IMR-90 (cell line): ENCODE measurements around the gene USPL1. TPM values are rescaled to one million over a fixed set of nuclear protein-coding genes. Genes with fewer than 3 reads are reported as not detected.

Experiments
- ATAC-seq: fragments of 200-7000 bp; cut with Tn5 transposase; 2 replicates; pipeline ENCODE4 v1.9.1; 2020; ENCODE audit warnings: low read depth, mild to moderate bottlenecking, moderate library complexity
- BruUV-seq: library from RNA; stranded (reverse); fragments of 400-500 nt; replicated peaks from 2 replicates; lab custom pipeline; 2021; lab: Mats Ljungman, UMichigan
- CTCF ChIA-PET: fragments of 300-600 bp; formaldehyde crosslinking; extraction: SDS; loops from one replicate; lab custom pipeline; 2021; ENCODE audit warnings: antibody characterized with exemption; lab: Yijun Ruan, JAX
- POLR2A ChIA-PET: fragments of 300-600 bp; sonication (Branson Sonifier 250); formaldehyde crosslinking; loops from one replicate; lab custom pipeline; 2022; ENCODE audit warnings: antibody characterized with exemption; ENCODE audit not compliant: unreplicated experiment; lab: Charles Lee
- DNase-seq: peaks from one replicate; pipeline ENCODE4 v3.0.0; 2013
- H2AFZ ChIP-seq: replicated peaks from 2 replicates; pipeline ENCODE3; 2013; ENCODE audit warnings: low read length, mild to moderate bottlenecking; ENCODE audit not compliant: poor library complexity
- H2AK5ac ChIP-seq: 2 replicates; pipeline ENCODE4 v1.6.1; 2013; ENCODE audit warnings: low read depth, low read length, inconsistent platforms
- H2AK9ac ChIP-seq: replicated peaks from 2 replicates; pipeline ENCODE3; 2013; ENCODE audit warnings: mild to moderate bottlenecking, low read depth, low read length, moderate library complexity; ENCODE audit not compliant: poor library complexity
- H2BK120ac ChIP-seq: 2 replicates; pipeline ENCODE4 v1.6.1; 2013; ENCODE audit warnings: low read depth, low read length, inconsistent platforms
- H2BK15ac ChIP-seq: 3 replicates; pipeline ENCODE4 v1.6.1; 2013; ENCODE audit warnings: low read depth, low read length, inconsistent platforms
- H2BK20ac ChIP-seq: 2 replicates; pipeline ENCODE4 v1.6.1; 2013; ENCODE audit warnings: low read depth, mild to moderate bottlenecking, inconsistent platforms, low read length, moderate library complexity
- H2BK5ac ChIP-seq: 2 replicates; pipeline ENCODE4 v1.6.1; 2013; ENCODE audit warnings: mild to moderate bottlenecking, low read depth, low read length, inconsistent platforms; ENCODE audit not compliant: poor library complexity, severe bottlenecking
- H3K14ac ChIP-seq: replicated peaks from 2 replicates; pipeline ENCODE4 v1.6.1; 2013; ENCODE audit warnings: low read depth, low read length, inconsistent platforms
- H3K18ac ChIP-seq: 2 replicates; pipeline ENCODE4 v1.6.1; 2013; ENCODE audit warnings: low read depth, low read length, control low read depth
- H3K23ac ChIP-seq: 2 replicates; pipeline ENCODE4 v1.6.1; 2013; ENCODE audit warnings: low read depth, low read length, inconsistent platforms
- H3K27ac ChIP-seq: 2 replicates; pipeline ENCODE4 v1.5.1; 2013; ENCODE audit warnings: mild to moderate bottlenecking, control low read depth, low read length; ENCODE audit not compliant: insufficient read depth
- H3K27me3 ChIP-seq: 2 replicates; pipeline ENCODE4 v1.6.1; 2013; ENCODE audit warnings: low read length; ENCODE audit not compliant: control insufficient read depth, insufficient read depth
- H3K36me3 ChIP-seq: 2 replicates; pipeline ENCODE4 v1.6.1; 2013; ENCODE audit warnings: low read length, mixed read lengths; ENCODE audit not compliant: control insufficient read depth, insufficient read depth
- H3K4ac ChIP-seq: 2 replicates; pipeline ENCODE4 v1.6.1; 2013; ENCODE audit warnings: low read depth, low read length, inconsistent platforms
- H3K4me1 ChIP-seq: 2 replicates; pipeline ENCODE4 v1.6.1; 2013; ENCODE audit warnings: low read length, mixed read lengths; ENCODE audit not compliant: control insufficient read depth, insufficient read depth
- H3K4me2 ChIP-seq: 2 replicates; pipeline ENCODE4 v1.6.1; 2013; ENCODE audit warnings: low read depth, mild to moderate bottlenecking, control low read depth, low read length, moderate library complexity
- H3K4me3 ChIP-seq: 2 replicates; pipeline ENCODE4 v1.5.1; 2013; ENCODE audit warnings: low read depth, mild to moderate bottlenecking, control low read depth, low read length, moderate library complexity; ENCODE audit not compliant: insufficient read depth
- H3K56ac ChIP-seq: 2 replicates; pipeline ENCODE4 v1.6.1; 2013; ENCODE audit warnings: low read length, inconsistent platforms; ENCODE audit not compliant: insufficient read depth; ENCODE audit errors: extremely low read depth
- H3K79me1 ChIP-seq, 2 experiments: 2 replicates each; pipeline ENCODE4 v1.6.1; 2013; ENCODE audit warnings: low read length in 2 of 2, inconsistent platforms in 1 of 2, low read depth in 1 of 2
- H3K9ac ChIP-seq: 2 replicates; pipeline ENCODE4 v1.6.1; 2013; ENCODE audit warnings: low read depth, low read length, control low read depth
- H3K9me1 ChIP-seq: 2 replicates; pipeline ENCODE4 v1.6.1; 2013; ENCODE audit warnings: low read length, inconsistent platforms; ENCODE audit not compliant: insufficient read depth
- H3K9me3 ChIP-seq: 2 replicates; pipeline ENCODE4 v1.6.1; 2013; ENCODE audit warnings: low read length; ENCODE audit not compliant: control insufficient read depth, insufficient read depth
- H4K20me1 ChIP-seq: 2 replicates; pipeline ENCODE4 v1.6.1; 2013; ENCODE audit warnings: low read length, inconsistent platforms; ENCODE audit not compliant: insufficient read depth
- H4K5ac ChIP-seq: 2 replicates; pipeline ENCODE4 v1.6.1; 2013; ENCODE audit warnings: mild to moderate bottlenecking, low read depth, low read length, control low read depth
- H4K8ac ChIP-seq, 2 experiments: 2 replicates each; pipeline ENCODE4 v1.6.1; 2013; ENCODE audit warnings: low read depth in 2 of 2, low read length in 2 of 2, control low read depth in 1 of 2, inconsistent platforms in 1 of 2
- H4K91ac ChIP-seq: 2 replicates; pipeline ENCODE4 v1.6.1; 2013; ENCODE audit warnings: low read depth, low read length, inconsistent platforms; ENCODE audit not compliant: insufficient read depth
- FOS ChIP-seq: fragments of 150-350 bp; IDR thresholded peaks from 2 replicates; pipeline ENCODE4 v1.6.1; 2016; ENCODE audit warnings: low read depth, low read length
- MXI1 ChIP-seq: IDR thresholded peaks from 2 replicates; pipeline ENCODE4 v1.6.1; 2012; ENCODE audit warnings: low read depth, mild to moderate bottlenecking, low read length, moderate library complexity, borderline replicate concordance
- NFE2L2 ChIP-seq: fragments of 150-350 bp; IDR thresholded peaks from 2 replicates; pipeline ENCODE4 v1.6.1; 2016; ENCODE audit warnings: low read depth, mild to moderate bottlenecking, low read length
- POLR2A ChIP-seq: IDR thresholded peaks from 2 replicates; pipeline ENCODE4 v1.6.1; 2012; ENCODE audit warnings: mild to moderate bottlenecking, low read depth, low read length
- RAD21 ChIP-seq: IDR thresholded peaks from 2 replicates; pipeline ENCODE4 v1.6.1; 2012; ENCODE audit warnings: low read length, improper control_type of control experiment
- RFX5 ChIP-seq: IDR thresholded peaks from 2 replicates; pipeline ENCODE4 v1.8.0; 2012; ENCODE audit warnings: low read depth, mild to moderate bottlenecking, low read length, moderate library complexity
- WGBS, 2 experiments: methylation state at CpG; one replicate each; pipeline versions ENCODE4 v1.1.5 to v1.1.7; 2013; ENCODE audit warnings: missing lambda C conversion rate in 2 of 2; ENCODE audit not compliant: insufficient read length in 1 of 2; ENCODE audit errors: extremely low coverage in 2 of 2; 5-methylcytosine and 5-hydroxymethylcytosine counted together
- dilution Hi-C: fragments of 300-500 bp; cut with HindIII; formaldehyde crosslinking; loops from one replicate; pipeline ENCODE4 v1.14.3; 2018; ENCODE audit warnings: low sequenced_read_pairs; ENCODE audit not compliant: unreplicated experiment
- in situ Hi-C: fragments of 300-500 bp; cut with MboI; formaldehyde crosslinking; loops from 3 replicates; pipeline ENCODE4 v1.14.3; 2019; ENCODE audit warnings: low sequenced_read_pairs, inconsistent platforms, mixed read lengths
- intact Hi-C: fragments of 100-400 bp; cut with micrococcal nuclease; formaldehyde crosslinking; loops from 2 replicates; pipeline ENCODE4 v1.10.0; 2022
- polyA plus RNA-seq, 3 experiments: library from polyadenylated mRNA; depleted of rRNA; stranded (reverse); fragments of >200 nt; gene quantifications; 2 replicates each; pipeline ENCODE4 v1.2.3, GENCODE V29; 2012; ENCODE audit warnings: low replicate concordance in 1 of 3
- total RNA-seq: library from RNA; depleted of rRNA; stranded (reverse); fragments of >200 nt; gene quantifications from 2 replicates; pipeline ENCODE4 v1.2.3, GENCODE V29; 2012
- TF ChIP-seq, protein P1 (sequence below): fragments of 150-350 bp; IDR thresholded peaks from 2 replicates; pipeline ENCODE4 v1.6.1; 2016; ENCODE audit warnings: low read depth, mild to moderate bottlenecking, low read length, moderate library complexity, borderline replicate concordance

USPL1 gene
- total and polyA plus RNA-seq, 2 of the 4 experiments (the other 2 are of a cell fraction) = 12.1 to 15.4 TPM

DNA sequence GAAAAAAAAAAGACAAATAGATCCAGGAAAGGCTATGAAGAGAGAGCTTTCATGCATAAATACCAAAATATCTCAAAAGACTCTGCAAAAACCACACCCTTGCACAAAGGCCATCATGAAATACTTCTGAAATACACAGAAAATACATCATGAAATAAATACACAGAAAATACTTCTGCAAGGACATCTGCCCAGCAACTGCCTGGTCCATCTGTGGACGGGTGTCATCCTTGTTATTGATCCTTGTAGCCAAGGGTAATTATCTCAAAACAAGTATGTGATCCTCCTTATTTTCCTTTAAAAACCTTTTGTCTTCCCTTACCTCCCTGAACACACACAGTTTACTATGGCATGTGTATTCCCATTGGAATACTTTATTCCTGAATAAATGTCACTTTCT, 6.9 kb downstream of the USPL1 start:
- no peak overlapping the region for H2AFZ ChIP-seq
- H4K91ac ChIP-seq = no peak overlapping the region
- H3K79me1 ChIP-seq = peaks cover 32 to 52% of the 10 kb centered on the region in 2 experiments
- H3K4ac ChIP-seq = no peak overlapping the region
- no peak overlapping the region for H4K5ac ChIP-seq
- H3K23ac ChIP-seq = no peak overlapping the region
- H3K9ac ChIP-seq = no peak overlapping the region
- H4K8ac ChIP-seq = no peak overlapping the region
- no peak for ATAC-seq
- dilution Hi-C loops (no loop called here), intact Hi-C loops (no loop called here), in situ Hi-C loops (loop anchor here (25.0 kb wide), 1 partner anchor 413 kb away; no protein-coding TSS in a partner anchor)
- H3K27ac ChIP-seq = no peak overlapping the region
- H3K18ac ChIP-seq = no peak overlapping the region
- no peak for DNase-seq
- ChIA-PET POLR2A (no interaction called here), CTCF (interaction anchor here (1.0 kb wide), 1 partner anchor 8 kb away, joined by 3 read pairs; no protein-coding TSS in a partner anchor)
- no peak overlapping the region for H3K4me3 ChIP-seq
- no TSS peak for BruUV-seq
- H2BK5ac ChIP-seq = no peak overlapping the region
- no peak overlapping the region for H2BK15ac ChIP-seq
- no peaks in the 10 kb centered on the region for H3K9me3 ChIP-seq
- H3K14ac ChIP-seq = no peak overlapping the region
- H2BK20ac ChIP-seq = no peak overlapping the region
- H3K36me3 ChIP-seq = peaks cover 23% of the 10 kb centered on the region
- no peak for TF ChIP-seq MXI1
- no peak for TF ChIP-seq RAD21
- no peak for TF ChIP-seq POLR2A
- TF ChIP-seq RFX5 = no peak
- no peak for TF ChIP-seq FOS
- TF ChIP-seq NFE2L2 = no peak
- TF ChIP-seq, protein P1, sequence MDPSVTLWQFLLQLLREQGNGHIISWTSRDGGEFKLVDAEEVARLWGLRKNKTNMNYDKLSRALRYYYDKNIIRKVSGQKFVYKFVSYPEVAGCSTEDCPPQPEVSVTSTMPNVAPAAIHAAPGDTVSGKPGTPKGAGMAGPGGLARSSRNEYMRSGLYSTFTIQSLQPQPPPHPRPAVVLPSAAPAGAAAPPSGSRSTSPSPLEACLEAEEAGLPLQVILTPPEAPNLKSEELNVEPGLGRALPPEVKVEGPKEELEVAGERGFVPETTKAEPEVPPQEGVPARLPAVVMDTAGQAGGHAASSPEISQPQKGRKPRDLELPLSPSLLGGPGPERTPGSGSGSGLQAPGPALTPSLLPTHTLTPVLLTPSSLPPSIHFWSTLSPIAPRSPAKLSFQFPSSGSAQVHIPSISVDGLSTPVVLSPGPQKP = no peak
- H4K20me1 ChIP-seq = peaks cover 10% of the 10 kb centered on the region
- H3K4me2 ChIP-seq = no peak overlapping the region
- H2BK120ac ChIP-seq = no peak overlapping the region
- H2AK9ac ChIP-seq = no peak overlapping the region
- peaks cover 6% of the 10 kb centered on the region; the same call in 1 of the 2 replicates for H3K9me1 ChIP-seq
- no peaks in the 10 kb centered on the region for H3K27me3 ChIP-seq
- H3K56ac ChIP-seq = no peak overlapping the region
- no peak overlapping the region for H2AK5ac ChIP-seq
- H3K4me1 ChIP-seq = peaks cover 2% of the 10 kb centered on the region
- no CpG with 5 or more reads among the region's 1 CpG for WGBS, 2 experiments
